ENCODE measurements around the gene TRA2B.

The TRA2B gene

GRCh38 chr3:185965496-185965895 lies 27.7 kb upstream of the TRA2B start:
- H3K27ac ChIP-seq, result no peak overlapping the region
- TF ChIP-seq CTCF (conservative IDR thresholded peaks at IDR 0.05) (no peak), ZFX (IDR thresholded peaks at IDR 0.05) (no peak)

GRCh38 chr3:185961675-185962232 lies 23.9 kb upstream of the TRA2B start:
- no peak overlapping the region for H3K27ac ChIP-seq
- TF ChIP-seq CTCF (conservative IDR thresholded peaks at IDR 0.05) (no peak), ZFX (IDR thresholded peaks at IDR 0.05) (no peak)

GRCh38 chr3:185960522-185961288 lies 22.9 kb upstream of the TRA2B start:
- TF ChIP-seq CTCF (conservative IDR thresholded peaks at IDR 0.05), result no peak
- TF ChIP-seq ZFX (IDR thresholded peaks at IDR 0.05), result no peak
- peak overlapping the region; percentile 52 for H3K27ac ChIP-seq

- TF ChIP-seq CTCF (conservative IDR thresholded peaks at IDR 0.05) (no peak), ZFX (IDR thresholded peaks at IDR 0.05) (no peak)
- H3K27ac ChIP-seq, result peak overlapping the region; percentile 52
These were observed 22.1 kb upstream of the TRA2B start for GRCh38 chr3:185959609-185960521.

- TF ChIP-seq ZFX (IDR thresholded peaks at IDR 0.05), result no peak
- TF ChIP-seq CTCF (conservative IDR thresholded peaks at IDR 0.05), result no peak
These were observed 20.8 kb upstream of the TRA2B start for GRCh38 chr3:185958626-185959025.

GRCh38 chr3:185956244-185956643 lies 18.4 kb upstream of the TRA2B start:
- no peak for TF ChIP-seq CTCF (conservative IDR thresholded peaks at IDR 0.05)
- H3K27ac ChIP-seq, result no peak overlapping the region

More at GRCh38 chr3:185958626-185959025, 20.8 kb upstream of the TRA2B start:
- H3K27ac ChIP-seq, result peak overlapping the region; percentile 52

GRCh38 chr3:185954366-185954723 lies 16.5 kb upstream of the TRA2B start:
- no peak overlapping the region for H3K27ac ChIP-seq

More at GRCh38 chr3:185954366-185954723, 16.5 kb upstream of the TRA2B start:
- TF ChIP-seq ZFX (IDR thresholded peaks at IDR 0.05), result no peak
- TF ChIP-seq CTCF (conservative IDR thresholded peaks at IDR 0.05), result no peak
